Measurements from ENCODE around the gene PUSL1.

DNA sequence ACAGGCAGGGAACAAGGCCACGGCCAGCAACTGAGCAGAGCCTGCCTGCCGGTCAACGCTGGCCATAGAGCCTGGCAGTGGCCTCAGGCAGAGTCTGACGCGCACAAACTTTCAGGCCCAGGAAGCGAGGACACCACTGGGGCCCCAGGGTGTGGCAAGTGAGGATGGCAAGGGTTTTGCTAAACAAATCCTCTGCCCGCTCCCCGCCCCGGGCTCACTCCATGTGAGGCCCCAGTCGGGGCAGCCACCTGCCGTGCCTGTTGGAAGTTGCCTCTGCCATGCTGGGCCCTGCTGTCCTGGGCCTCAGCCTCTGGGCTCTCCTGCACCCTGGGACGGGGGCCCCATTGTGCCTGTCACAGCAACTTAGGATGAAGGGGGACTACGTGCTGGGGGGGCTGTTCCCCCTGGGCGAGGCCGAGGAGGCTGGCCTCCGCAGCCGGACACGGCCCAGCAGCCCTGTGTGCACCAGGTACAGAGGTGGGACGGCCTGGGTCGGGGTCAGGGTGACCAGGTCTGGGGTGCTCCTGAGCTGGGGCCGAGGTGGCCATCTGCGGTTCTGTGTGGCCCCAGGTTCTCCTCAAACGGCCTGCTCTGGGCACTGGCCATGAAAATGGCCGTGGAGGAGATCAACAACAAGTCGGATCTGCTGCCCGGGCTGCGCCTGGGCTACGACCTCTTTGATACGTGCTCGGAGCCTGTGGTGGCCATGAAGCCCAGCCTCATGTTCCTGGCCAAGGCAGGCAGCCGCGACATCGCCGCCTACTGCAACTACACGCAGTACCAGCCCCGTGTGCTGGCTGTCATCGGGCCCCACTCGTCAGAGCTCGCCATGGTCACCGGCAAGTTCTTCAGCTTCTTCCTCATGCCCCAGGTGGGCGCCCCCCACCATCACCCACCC lies 22.9 kb downstream of the PUSL1 start, which contains the start of gene TAS1R3:
- TF ChIP-seq ZC3H11A (IDR thresholded peaks at IDR 0.05) = no peak
- TF ChIP-seq SREBF2 (IDR thresholded peaks at IDR 0.05) = no peak
